Right lobe of liver (tissue), 6 donors: ENCODE measurements around the gene EEIG2. TPM values are rescaled to one million over a fixed set of nuclear protein-coding genes. Genes with fewer than 3 reads are reported as not detected.

Experiments
- ATAC-seq, 4 donors: fragments of 200-7000 bp; cut with Tn5 transposase; one replicate each; pipeline ENCODE4 v1.9.1; 2020; ENCODE audit warnings: mild to moderate bottlenecking in 4 of 4, moderate library complexity in 4 of 4
- DNase-seq, 3 donors: peaks; one replicate each; pipeline ENCODE4 v3.0.0-alpha.2; 2020
- H3K27ac ChIP-seq, 3 donors: fragments of 200-600 bp; one replicate each; pipeline ENCODE4 v1.8.0; 2022
- H3K27me3 ChIP-seq, 2 donors: fragments of 200-600 bp; one replicate each; pipeline ENCODE4 v1.8.0; 2022
- H3K36me3 ChIP-seq, 4 donors: fragments of 200-600 bp; sonication (generic) in 1 of 4; one replicate each; pipeline versions ENCODE4 v1.5.1 to v1.8.0; 2017 to 2022; ENCODE audit warnings: control low read depth in 1 of 4
- H3K4me1 ChIP-seq, 4 donors: fragments of 200-600 bp; sonication (generic) in 1 of 4; one replicate each; pipeline versions ENCODE4 v1.5.1 to v1.8.0; 2017 to 2022; ENCODE audit warnings: control low read depth in 1 of 4
- H3K4me3 ChIP-seq, 3 donors: fragments of 200-600 bp; one replicate each; pipeline ENCODE4 v1.8.0; 2022
- H3K9me3 ChIP-seq, 4 donors: fragments of 200-600 bp; sonication (generic) in 1 of 4; one replicate each; pipeline versions ENCODE4 v1.5.1 to v1.8.0; 2017 to 2022; ENCODE audit warnings: control low read depth in 1 of 4
- POLR2A ChIP-seq: fragments of 450-650 bp; IDR thresholded peaks from one replicate; pipeline ENCODE4 v1.6.1; 2017; ENCODE audit warnings: antibody characterized with exemption, mild to moderate bottlenecking
- WGBS: methylation state at CpG from one replicate; pipeline ENCODE4 v1.1.6; 2018; ENCODE audit warnings: low coverage, low lambda C conversion rate; ENCODE audit not compliant: insufficient coverage; ENCODE audit errors: missing lambda C conversion rate; 5-methylcytosine and 5-hydroxymethylcytosine counted together
- intact Hi-C, 2 donors: fragments of 100-400 bp; cut with DNase I; formaldehyde crosslinking; loops; one replicate each; pipeline versions ENCODE4 v1.11.2 to v1.14.1; 2022
- total RNA-seq, 6 experiments: library from RNA; depleted of rRNA in 2 of 6; stranded (reverse); fragments of >200 nt in 2 of 6; fragmentation: NEBNext Ultra II Directional in 3 of 6; extraction: Animal tissue kit (Norgen Biotek cat#: 25700) in 3 of 6; gene quantifications; one replicate each; pipeline versions ENCODE4 v1.1.0 to v1.2.4, GENCODE V29; 2016 to 2023
- TF ChIP-seq, protein P1 (sequence below), 4 donors: fragments of 200-600 bp in 3 of 4; fragments of 450-650 bp in 1 of 4; IDR thresholded peaks; one replicate each; pipeline versions ENCODE4 v1.5.1 to v1.8.0; 2016 to 2022; ENCODE audit warnings: antibody characterized with exemption in 4 of 4, mild to moderate bottlenecking in 2 of 4
- donor health status: DM: no; HTN: yes; CAD: no.
- donor health status: DM: no; HTN: no; CAD: no.
- donor health status: DM: no; HTN: no; CAD: no.
- donor health status: DM: no; HTN: yes; CAD: no.
- donor health status: DM: no; HTN: yes; CAD: no.

EEIG2 gene
- total RNA-seq, 6 experiments from 2014 or later: 0.88 to 6.5 (median 2.6) TPM

DNA sequence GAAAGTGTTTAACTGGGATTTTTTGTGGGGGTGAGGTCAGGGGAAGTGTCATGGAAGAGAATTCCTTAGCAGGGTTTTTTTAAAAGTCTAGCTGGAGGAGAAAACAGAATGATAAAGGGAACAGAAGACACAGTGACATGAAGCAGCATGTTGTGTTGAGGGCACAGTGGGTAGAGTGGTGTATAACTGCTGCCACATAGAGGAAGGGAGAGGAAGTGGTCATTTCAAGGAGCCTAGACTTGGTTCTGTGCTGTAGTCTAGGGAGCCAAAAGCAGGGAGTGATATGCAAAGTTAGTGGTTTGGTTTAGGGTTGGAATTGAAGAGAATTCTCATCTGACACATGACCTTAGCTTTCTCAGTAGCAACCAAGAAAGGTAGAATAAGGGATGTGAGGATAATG is 10.2 kb downstream of the EEIG2 start:
- Histone ChIP-seq H3K27ac (no peak overlapping the region), H3K4me1 (no peaks in the 10 kb centered on the region), H3K4me3 (no peak overlapping the region), H3K36me3 (no peaks in the 10 kb centered on the region), H3K27me3 (no peaks in the 10 kb centered on the region), H3K9me3 (no peaks in the 10 kb centered on the region)
- ATAC-seq (peak; percentile 78 to 95 (median 91)), DNase-seq (no peak)
- no peak for TF ChIP-seq POLR2A
- TF ChIP-seq, protein P1, sequence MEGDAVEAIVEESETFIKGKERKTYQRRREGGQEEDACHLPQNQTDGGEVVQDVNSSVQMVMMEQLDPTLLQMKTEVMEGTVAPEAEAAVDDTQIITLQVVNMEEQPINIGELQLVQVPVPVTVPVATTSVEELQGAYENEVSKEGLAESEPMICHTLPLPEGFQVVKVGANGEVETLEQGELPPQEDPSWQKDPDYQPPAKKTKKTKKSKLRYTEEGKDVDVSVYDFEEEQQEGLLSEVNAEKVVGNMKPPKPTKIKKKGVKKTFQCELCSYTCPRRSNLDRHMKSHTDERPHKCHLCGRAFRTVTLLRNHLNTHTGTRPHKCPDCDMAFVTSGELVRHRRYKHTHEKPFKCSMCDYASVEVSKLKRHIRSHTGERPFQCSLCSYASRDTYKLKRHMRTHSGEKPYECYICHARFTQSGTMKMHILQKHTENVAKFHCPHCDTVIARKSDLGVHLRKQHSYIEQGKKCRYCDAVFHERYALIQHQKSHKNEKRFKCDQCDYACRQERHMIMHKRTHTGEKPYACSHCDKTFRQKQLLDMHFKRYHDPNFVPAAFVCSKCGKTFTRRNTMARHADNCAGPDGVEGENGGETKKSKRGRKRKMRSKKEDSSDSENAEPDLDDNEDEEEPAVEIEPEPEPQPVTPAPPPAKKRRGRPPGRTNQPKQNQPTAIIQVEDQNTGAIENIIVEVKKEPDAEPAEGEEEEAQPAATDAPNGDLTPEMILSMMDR (IDR thresholded peaks at IDR 0.05): peak; percentile 31 to 51 (median 38)
- intact Hi-C loops: no loop called here

DNA sequence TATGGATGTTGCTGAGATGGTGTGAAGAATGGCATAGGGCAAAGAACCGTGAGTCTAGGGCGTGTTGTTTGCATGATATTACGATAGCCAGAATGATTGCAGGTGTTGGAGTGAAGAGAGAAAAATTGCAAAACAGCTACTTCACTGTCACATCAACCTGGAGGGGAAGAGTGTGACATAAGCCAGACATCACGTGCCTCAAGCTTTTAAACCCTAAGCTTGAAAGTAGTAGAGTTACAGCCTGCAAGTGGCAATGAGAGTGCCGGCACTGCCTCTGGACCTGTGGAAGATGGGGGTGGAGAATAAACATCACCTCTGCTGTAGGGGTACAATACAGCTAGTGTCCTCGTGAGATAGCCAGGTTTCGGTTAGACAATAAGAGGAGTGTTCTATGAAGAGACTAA is 11.1 kb downstream of the EEIG2 start:
- 47% methylated on average over 6 of the region's 7 CpGs for WGBS
- Histone ChIP-seq H3K27me3 (no peaks in the 10 kb centered on the region), H3K4me3 (no peak overlapping the region), H3K9me3 (no peaks in the 10 kb centered on the region), H3K4me1 (no peaks in the 10 kb centered on the region), H3K27ac (no peak overlapping the region), H3K36me3 (no peaks in the 10 kb centered on the region)
- intact Hi-C loops: no loop called here
- ATAC-seq: peak in 2 of 4 donors; percentile 25 to 45
- TF ChIP-seq, protein P1 (IDR thresholded peaks at IDR 0.05): no peak
- no peak for TF ChIP-seq POLR2A
- no peak for DNase-seq

DNA sequence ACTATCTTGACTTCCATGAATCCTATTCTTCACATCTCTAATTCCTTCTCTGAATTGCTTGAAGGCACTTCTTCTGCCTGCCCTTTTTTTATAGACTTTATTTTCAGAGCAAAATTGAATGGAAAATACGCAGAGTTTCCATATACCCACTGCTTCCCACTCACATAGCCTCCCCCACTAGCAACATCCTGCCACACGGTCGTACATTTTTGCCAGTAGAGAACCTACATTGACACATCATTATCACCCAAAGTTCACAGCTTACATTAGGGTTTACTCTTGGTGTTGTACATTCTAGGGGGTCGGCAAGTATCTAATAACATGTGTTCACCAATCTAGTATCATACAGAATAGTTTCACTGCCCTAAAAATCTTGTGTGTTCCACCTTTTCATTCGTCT is 12.3 kb downstream of the EEIG2 start:
- Histone ChIP-seq H3K4me3 (no peak overlapping the region), H3K4me1 (no peaks in the 10 kb centered on the region), H3K27me3 (no peaks in the 10 kb centered on the region), H3K36me3 (no peaks in the 10 kb centered on the region), H3K9me3 (no peaks in the 10 kb centered on the region), H3K27ac (no peak overlapping the region)
- TF ChIP-seq, protein P1 (IDR thresholded peaks at IDR 0.05): no peak
- TF ChIP-seq POLR2A: no peak
- ATAC-seq: no peak
- DNase-seq: no peak
- intact Hi-C loops: no loop called here
- WGBS: 76% methylated on average over 5 of the region's 5 CpGs

DNA sequence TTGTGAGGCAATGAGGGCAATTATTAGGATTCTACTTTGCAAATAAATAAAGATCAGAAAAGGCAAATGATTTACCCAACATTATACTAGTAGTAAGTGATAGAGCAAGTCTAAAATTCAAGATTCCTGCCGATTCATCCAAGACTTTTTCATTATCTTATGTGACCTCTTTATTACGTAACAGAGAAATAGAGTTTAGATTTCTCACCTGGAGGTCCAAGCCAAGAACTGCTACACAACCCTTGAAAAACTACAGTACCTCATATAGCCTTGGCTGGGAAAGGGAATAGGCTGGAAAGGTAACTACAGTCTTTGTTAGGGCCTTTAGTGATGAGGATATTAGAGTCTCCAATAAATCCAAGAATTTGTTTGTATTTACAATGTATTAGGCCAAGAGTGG is 13.3 kb downstream of the EEIG2 start:
- TF ChIP-seq, protein P1 (IDR thresholded peaks at IDR 0.05): no peak
- TF ChIP-seq POLR2A: no peak
- no peak overlapping the region for H3K27ac ChIP-seq
- intact Hi-C loops: no loop called here
- DNase-seq: no peak
- no peaks in the 10 kb centered on the region for H3K4me1 ChIP-seq
- no peak overlapping the region for H3K4me3 ChIP-seq
- no peaks in the 10 kb centered on the region for H3K9me3 ChIP-seq
- ATAC-seq: no peak
- H3K27me3 ChIP-seq: no peaks in the 10 kb centered on the region
- no peaks in the 10 kb centered on the region for H3K36me3 ChIP-seq
- WGBS: 93% methylated on average over 2 of the region's 2 CpGs

DNA sequence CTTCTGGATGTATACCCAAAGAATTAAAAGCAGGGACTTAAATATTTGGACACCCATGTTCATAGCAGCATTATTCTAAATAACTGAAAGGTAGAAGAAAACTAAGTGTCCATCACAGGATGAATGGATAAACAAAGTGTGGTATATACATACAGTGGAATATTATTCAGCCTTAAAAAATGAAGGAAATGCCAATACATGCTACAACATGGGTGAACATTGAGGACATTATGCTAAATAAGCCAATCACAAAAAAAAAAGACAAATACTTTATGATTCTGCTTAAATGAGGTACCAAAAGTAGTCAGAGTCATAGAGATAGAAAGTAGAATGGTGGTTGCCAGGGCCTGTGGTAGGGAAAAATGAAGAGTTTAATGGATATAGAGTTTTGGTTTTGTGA is 14.1 kb downstream of the EEIG2 start:
- Histone ChIP-seq H3K27me3 (no peaks in the 10 kb centered on the region), H3K36me3 (no peaks in the 10 kb centered on the region), H3K9me3 (no peaks in the 10 kb centered on the region), H3K4me1 (no peaks in the 10 kb centered on the region), H3K4me3 (no peak overlapping the region), H3K27ac (no peak overlapping the region)
- ATAC-seq: no peak
- intact Hi-C loops: no loop called here
- TF ChIP-seq, protein P1 (IDR thresholded peaks at IDR 0.05): no peak
- no peak for TF ChIP-seq POLR2A
- DNase-seq: no peak
